NB4 (cell line): Measurements from ENCODE around the gene NELL2.

Source experiments
- DNase-seq: peaks from one replicate; pipeline ENCODE4 v3.0.0; 2010; ENCODE audit warnings: low read depth
- H3K4me3 ChIP-seq: one replicate; pipeline ENCODE4 v1.5.1; 2011; ENCODE audit warnings: mild to moderate bottlenecking, low read depth, low read length, moderate library complexity
- CTCF ChIP-seq: IDR thresholded peaks from one replicate; pipeline ENCODE4 v1.5.1; 2012; ENCODE audit warnings: low read depth, low read length
- MAX ChIP-seq: IDR thresholded peaks from 2 replicates; pipeline ENCODE4 v1.6.1; 2011; ENCODE audit warnings: low read depth, low read length
- MYC ChIP-seq: IDR thresholded peaks from 2 replicates; pipeline ENCODE4 v1.6.1; 2011; ENCODE audit warnings: low read depth, low read length
- POLR2A ChIP-seq: IDR thresholded peaks from 2 replicates; pipeline ENCODE4 v1.6.1; 2011; ENCODE audit warnings: mild to moderate bottlenecking; ENCODE audit not compliant: insufficient read length; ENCODE audit errors: extremely low read depth

The NELL2 gene

GRCh38 chr12:44616402-44616801, 259.7 kb downstream of the NELL2 start:
- DNase-seq = no peak
- no peak overlapping the region for H3K4me3 ChIP-seq
- TF ChIP-seq MAX (no peak), CTCF (no peak), MYC (no peak), POLR2A (no peak)

- no peak overlapping the region for H3K4me3 ChIP-seq
- TF ChIP-seq MYC = no peak
- TF ChIP-seq POLR2A = no peak
- no peak for TF ChIP-seq CTCF
- no peak for TF ChIP-seq MAX
- no peak for DNase-seq
Observed at GRCh38 chr12:44611538-44611937, 264.6 kb downstream of the NELL2 start.

- no peak for DNase-seq
- TF ChIP-seq MAX (no peak), MYC (no peak), CTCF (no peak), POLR2A (no peak)
- no peak overlapping the region for H3K4me3 ChIP-seq
Observed at GRCh38 chr12:44603701-44604100, 272.4 kb downstream of the NELL2 start.

- TF ChIP-seq MAX (no peak), POLR2A (no peak), MYC (no peak), CTCF (no peak)
- no peak for DNase-seq
- no peak overlapping the region for H3K4me3 ChIP-seq
Observed at GRCh38 chr12:44592626-44593025, 283.5 kb downstream of the NELL2 start.

- no peak for DNase-seq
- no peak overlapping the region for H3K4me3 ChIP-seq
- TF ChIP-seq CTCF = no peak
- TF ChIP-seq MAX = no peak
- no peak for TF ChIP-seq MYC
- TF ChIP-seq POLR2A = no peak
Observed at GRCh38 chr12:44589697-44590096, 286.4 kb downstream of the NELL2 start.

GRCh38 chr12:44588651-44589050, 287.5 kb downstream of the NELL2 start:
- no peak for DNase-seq
- no peak for TF ChIP-seq MAX
- no peak overlapping the region for H3K4me3 ChIP-seq
